ENCODE data around the gene NKAIN4. TPM values are rescaled to one million over a fixed set of nuclear protein-coding genes. Genes with fewer than 3 reads are reported as not detected.

NKAIN4 gene
- total and polyA plus RNA-seq, 4 donors, result 0.05 TPM; not detected in 3

DNA sequence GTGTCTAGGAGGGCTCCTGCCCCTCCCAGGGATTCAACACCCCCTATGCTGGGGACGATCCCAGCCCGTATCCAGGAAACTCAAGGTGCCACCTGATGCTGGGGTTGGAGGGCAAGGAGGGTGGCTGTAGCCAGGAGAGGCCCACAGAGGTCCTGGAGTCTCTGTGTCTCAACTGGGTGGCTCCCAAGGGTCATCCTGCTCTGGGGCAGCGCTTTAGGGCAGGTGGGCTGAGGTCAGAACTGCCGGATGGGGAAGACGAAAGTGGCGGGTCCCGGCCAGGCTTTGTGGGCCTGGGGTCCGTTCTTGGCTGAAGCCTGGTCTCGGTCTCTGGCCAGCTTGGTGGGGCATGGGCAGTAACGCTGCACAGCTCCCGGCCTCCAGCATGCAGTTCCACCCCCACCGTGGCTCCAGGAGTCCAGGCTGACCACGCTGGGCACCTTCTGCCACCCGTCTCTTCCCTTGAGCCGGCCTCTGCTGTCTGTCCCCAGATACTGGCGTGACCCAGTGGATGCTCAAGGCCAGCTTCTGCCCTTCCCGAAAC lies 35.9 kb upstream of the NKAIN4 start:
- Histone ChIP-seq H3K4me1 (ENCODE audit: control insufficient read depth in 4 of 4, insufficient read depth in 4 of 4, low read length in 3 of 4) (peaks cover 4 to 5% (median 5%) of the 10 kb centered on the region in 4 donors), H3K4me3 (ENCODE audit: low read depth in 1 of 3, low read length in 3 of 3) (no peak overlapping the region), H3K27me3 (ENCODE audit: control insufficient read depth in 4 of 4, insufficient read depth in 4 of 4, low read length in 3 of 4) (no peaks in the 10 kb centered on the region), H3K36me3 (ENCODE audit: control insufficient read depth in 4 of 4, insufficient read depth in 3 of 4, low read depth in 1 of 4, low read length in 3 of 4) (peaks cover 5 to 20% (median 6%) of the 10 kb centered on the region in 4 donors), H3K27ac (ENCODE audit: low read depth in 1 of 2, low read length in 2 of 2) (no peak overlapping the region), H3K9ac (ENCODE audit: low read depth in 1 of 2, low read length in 2 of 2) (no peak overlapping the region), H3K9me3 (ENCODE audit: control insufficient read depth in 4 of 4, low read length in 3 of 4) (no peaks in the 10 kb centered on the region)
- TF ChIP-seq, protein P1, sequence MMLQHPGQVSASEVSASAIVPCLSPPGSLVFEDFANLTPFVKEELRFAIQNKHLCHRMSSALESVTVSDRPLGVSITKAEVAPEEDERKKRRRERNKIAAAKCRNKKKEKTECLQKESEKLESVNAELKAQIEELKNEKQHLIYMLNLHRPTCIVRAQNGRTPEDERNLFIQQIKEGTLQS (IDR thresholded peaks at IDR 0.05), result no peak
- TF ChIP-seq YY1 (IDR thresholded peaks at IDR 0.05), result no peak
- no peak for TF ChIP-seq SP1 (IDR thresholded peaks at IDR 0.05)
- TF ChIP-seq HNF4A (conservative IDR thresholded peaks at IDR 0.05), result no peak
- no peak for DNase-seq (ENCODE audit: low spot score)
- WGBS, result 85% methylated on average over 17 of the region's 17 CpGs

DNA sequence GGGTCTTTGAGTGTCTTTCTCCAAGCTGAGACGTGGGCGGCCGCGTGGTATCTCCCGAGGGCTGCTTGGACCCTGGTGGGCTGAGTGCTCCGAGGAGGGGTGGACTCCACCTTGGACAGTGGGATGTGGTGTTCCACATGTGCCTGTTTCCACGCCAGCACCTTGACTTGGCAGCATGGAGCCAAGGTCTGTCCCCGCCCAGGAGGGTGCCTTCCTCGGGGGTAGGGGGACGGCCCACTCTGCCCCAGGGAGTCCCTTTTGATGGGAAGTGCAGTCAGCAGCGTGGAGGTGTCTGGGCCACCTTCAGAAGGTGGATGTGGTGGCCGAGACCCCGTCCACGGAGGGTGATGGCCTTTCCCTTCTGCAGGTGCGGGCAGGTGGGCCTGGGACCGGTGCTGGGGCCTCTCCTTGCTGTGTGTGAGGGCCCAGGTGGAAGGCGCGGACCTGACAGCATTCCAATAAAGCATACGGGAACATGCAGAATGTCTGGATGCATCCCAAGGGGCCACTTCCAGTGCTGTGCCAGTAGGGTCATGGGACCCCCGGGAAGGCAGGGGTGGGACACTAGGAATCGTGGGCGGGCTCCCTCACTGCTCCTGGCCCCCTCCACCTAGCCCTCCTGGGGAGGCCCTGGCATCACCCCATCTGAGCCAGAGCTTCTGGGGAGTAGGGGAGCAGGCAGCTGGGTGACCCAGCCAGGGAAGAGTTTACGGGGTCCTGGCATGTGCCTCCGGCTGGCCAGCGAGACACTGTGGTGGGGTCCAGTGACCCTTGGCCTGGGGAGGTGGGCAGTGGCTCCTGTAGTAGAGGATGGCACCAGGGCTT lies 35.3 kb upstream of the NKAIN4 start:
- no peak for DNase-seq (ENCODE audit: low spot score)
- 91% methylated on average over 25 of the region's 25 CpGs for WGBS
- Histone ChIP-seq H3K4me1 (ENCODE audit: control insufficient read depth in 4 of 4, insufficient read depth in 4 of 4, low read length in 3 of 4) (peaks cover 4 to 5% (median 5%) of the 10 kb centered on the region in 4 donors), H3K36me3 (ENCODE audit: control insufficient read depth in 4 of 4, insufficient read depth in 3 of 4, low read depth in 1 of 4, low read length in 3 of 4) (peaks cover 5 to 23% (median 6%) of the 10 kb centered on the region in 4 donors), H3K9me3 (ENCODE audit: control insufficient read depth in 4 of 4, low read length in 3 of 4) (no peaks in the 10 kb centered on the region), H3K4me3 (ENCODE audit: low read depth in 1 of 3, low read length in 3 of 3) (no peak overlapping the region), H3K27me3 (ENCODE audit: control insufficient read depth in 4 of 4, insufficient read depth in 4 of 4, low read length in 3 of 4) (no peaks in the 10 kb centered on the region), H3K27ac (ENCODE audit: low read depth in 1 of 2, low read length in 2 of 2) (no peak overlapping the region), H3K9ac (ENCODE audit: low read depth in 1 of 2, low read length in 2 of 2) (no peak overlapping the region)
- TF ChIP-seq, protein P2, sequence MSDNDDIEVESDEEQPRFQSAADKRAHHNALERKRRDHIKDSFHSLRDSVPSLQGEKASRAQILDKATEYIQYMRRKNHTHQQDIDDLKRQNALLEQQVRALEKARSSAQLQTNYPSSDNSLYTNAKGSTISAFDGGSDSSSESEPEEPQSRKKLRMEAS (IDR thresholded peaks at IDR 0.05), result no peak
- TF ChIP-seq NR2F2 (IDR thresholded peaks at IDR 0.05) (no peak), EGR1 (IDR thresholded peaks at IDR 0.05; ENCODE audit: low read depth in 2 of 2) (no peak), FOXA1 (IDR thresholded peaks at IDR 0.05) (no peak), SP1 (IDR thresholded peaks at IDR 0.05) (no peak), RAD21 (IDR thresholded peaks at IDR 0.05) (no peak), TAF1 (conservative IDR thresholded peaks at IDR 0.05) (no peak)

DNA sequence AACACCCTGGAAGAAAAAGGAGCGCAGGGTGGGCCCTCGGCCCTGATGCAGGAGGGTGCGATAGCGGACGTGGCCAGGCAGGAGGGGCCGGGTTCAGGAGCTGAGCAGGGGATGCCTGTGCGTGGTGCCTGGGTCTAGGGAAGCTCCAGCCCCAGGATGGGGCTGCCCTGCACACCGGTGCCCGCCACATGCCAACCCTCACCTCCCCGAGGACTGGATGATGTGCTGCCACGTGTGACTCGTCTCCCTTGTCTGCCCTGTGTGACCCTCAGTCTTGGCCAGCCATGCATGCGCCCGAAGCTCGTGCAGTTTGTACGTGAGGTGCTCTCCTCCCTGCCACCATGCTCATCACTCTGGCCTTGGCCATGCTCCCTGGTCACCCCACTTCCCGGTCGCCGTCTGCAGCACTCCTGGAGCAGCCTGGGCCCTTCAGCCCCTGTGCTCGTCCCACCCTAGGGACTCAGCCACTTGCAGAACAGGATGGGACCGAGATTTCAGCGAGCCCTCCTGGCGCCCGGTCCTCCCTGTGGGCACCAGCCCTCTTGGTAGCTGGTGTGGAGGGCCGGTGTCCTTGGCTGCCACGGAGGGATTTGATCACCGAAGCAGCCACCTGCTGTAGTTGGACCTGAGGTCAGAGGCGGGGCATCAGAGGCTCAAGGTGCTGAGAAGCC lies 34.5 kb upstream of the NKAIN4 start:
- WGBS, result 90% methylated on average over 28 of the region's 28 CpGs
- peaks cover 4 to 5% (median 5%) of the 10 kb centered on the region in 4 donors for H3K4me1 ChIP-seq (ENCODE audit: control insufficient read depth in 4 of 4, insufficient read depth in 4 of 4, low read length in 3 of 4)
- DNase-seq (ENCODE audit: low spot score), result no peak

More for the DNA sequence above, 34.5 kb upstream of the NKAIN4 start:
- no peak for TF ChIP-seq GABPA (IDR thresholded peaks at IDR 0.05 in 1 of 2, conservative IDR thresholded peaks at IDR 0.05 in 1 of 2)
- TF ChIP-seq, protein P2 (IDR thresholded peaks at IDR 0.05), result no peak
- TF ChIP-seq, protein P1 (IDR thresholded peaks at IDR 0.05), result no peak
- Histone ChIP-seq H3K27me3 (ENCODE audit: control insufficient read depth in 4 of 4, insufficient read depth in 4 of 4, low read length in 3 of 4) (no peaks in the 10 kb centered on the region), H3K4me3 (ENCODE audit: low read depth in 1 of 3, low read length in 3 of 3) (no peak overlapping the region), H3K36me3 (ENCODE audit: control insufficient read depth in 4 of 4, insufficient read depth in 3 of 4, low read depth in 1 of 4, low read length in 3 of 4) (peaks cover 5 to 29% (median 6%) of the 10 kb centered on the region in 4 donors), H3K27ac (ENCODE audit: low read depth in 1 of 2, low read length in 2 of 2) (no peak overlapping the region), H3K9ac (ENCODE audit: low read depth in 1 of 2, low read length in 2 of 2) (no peak overlapping the region), H3K9me3 (ENCODE audit: control insufficient read depth in 4 of 4, low read length in 3 of 4) (no peaks in the 10 kb centered on the region)
